Neuronal stem cell (in vitro differentiated cells): Measurements from ENCODE around the gene SGTA.

ENCODE experiments used
- DNase-seq: peaks from one replicate; pipeline ENCODE4 v3.0.0-alpha.2; 2013; ENCODE audit warnings: low spot score
- H2AFZ ChIP-seq: one replicate; pipeline ENCODE4 v1.6.1; 2013; ENCODE audit warnings: mild to moderate bottlenecking, low read length, inconsistent platforms
- H2AK5ac ChIP-seq: 2 replicates; pipeline ENCODE4 v1.6.1; 2013; ENCODE audit warnings: low read depth, mild to moderate bottlenecking, inconsistent platforms, low read length, moderate library complexity, mixed read lengths
- H2BK120ac ChIP-seq: 2 replicates; pipeline ENCODE4 v1.6.1; 2013; ENCODE audit warnings: low read depth, mild to moderate bottlenecking, inconsistent platforms, low read length, moderate library complexity, mixed read lengths
- H2BK12ac ChIP-seq: one replicate; pipeline ENCODE4 v1.6.1; 2013; ENCODE audit warnings: low read length, inconsistent platforms
- H2BK15ac ChIP-seq: 2 replicates; pipeline ENCODE4 v1.6.1; 2013; ENCODE audit warnings: mild to moderate bottlenecking, low read length, inconsistent platforms, mixed read lengths
- H2BK5ac ChIP-seq: one replicate; pipeline ENCODE4 v1.6.1; 2013; ENCODE audit warnings: inconsistent platforms, mild to moderate bottlenecking, low read length, moderate library complexity
- H3K14ac ChIP-seq: one replicate; pipeline ENCODE4 v1.6.1; 2013; ENCODE audit warnings: low read length, inconsistent platforms
- H3K18ac ChIP-seq: 2 replicates; pipeline ENCODE4 v1.6.1; 2013; ENCODE audit warnings: low read length, inconsistent platforms
- H3K23ac ChIP-seq: 2 replicates; pipeline ENCODE4 v1.6.1; 2013; ENCODE audit warnings: low read depth, mild to moderate bottlenecking, mixed read lengths, low read length, inconsistent platforms; ENCODE audit not compliant: poor library complexity
- H3K27ac ChIP-seq: replicated peaks from 3 replicates; pipeline ENCODE4 v1.5.1; 2013; ENCODE audit warnings: low read length, inconsistent platforms
- H3K27me3 ChIP-seq, 3 experiments: 2 replicates each; pipeline ENCODE4 v1.6.1; 2013; ENCODE audit warnings: low read length in 3 of 3, mild to moderate bottlenecking in 2 of 3, inconsistent platforms in 1 of 3, low read depth in 1 of 3, mixed read lengths in 1 of 3, moderate library complexity in 1 of 3; ENCODE audit not compliant: control insufficient read depth in 3 of 3, insufficient read depth in 3 of 3
- H3K36me3 ChIP-seq, 2 donors: replicated peaks in 1 of 2; 2 replicates each; pipeline ENCODE4 v1.6.1; 2013; ENCODE audit warnings: low read length in 2 of 2; ENCODE audit not compliant: control insufficient read depth in 2 of 2, insufficient read depth in 2 of 2
- H3K4ac ChIP-seq: 2 replicates; pipeline ENCODE4 v1.6.1; 2013; ENCODE audit warnings: inconsistent platforms, mild to moderate bottlenecking, low read length, moderate library complexity
- H3K4me1 ChIP-seq, 2 donors: 1 replicate in 1 of 2; 2 replicates in 1 of 2; pipeline ENCODE4 v1.6.1; 2013; ENCODE audit warnings: low read length in 2 of 2, low read depth in 1 of 2; ENCODE audit not compliant: control insufficient read depth in 2 of 2, insufficient read depth in 1 of 2
- H3K4me2 ChIP-seq: one replicate; pipeline ENCODE4 v1.6.1; 2013; ENCODE audit warnings: mild to moderate bottlenecking, low read length, inconsistent platforms; ENCODE audit not compliant: insufficient read depth, poor library complexity, severe bottlenecking
- H3K4me3 ChIP-seq, 2 donors: 2 replicates each; pipeline ENCODE4 v1.5.1; 2013; ENCODE audit warnings: low read length in 2 of 2, mild to moderate bottlenecking in 2 of 2, inconsistent platforms in 1 of 2, moderate library complexity in 1 of 2
- H3K79me1 ChIP-seq: one replicate; pipeline ENCODE4 v1.6.1; 2013; ENCODE audit warnings: low read depth, mild to moderate bottlenecking, inconsistent platforms, low read length, moderate library complexity
- H3K9ac ChIP-seq: one replicate; pipeline ENCODE4 v1.6.1; 2013; ENCODE audit warnings: mild to moderate bottlenecking, low read depth, low read length, inconsistent platforms; ENCODE audit not compliant: poor library complexity
- H3K9me3 ChIP-seq, 2 donors: replicated peaks in 1 of 2; 2 replicates each; pipeline versions ENCODE3 to v1.6.1; 2013; ENCODE audit warnings: low read length in 2 of 2, mild to moderate bottlenecking in 2 of 2, inconsistent platforms in 1 of 2, low read depth in 1 of 2, mixed read lengths in 1 of 2, moderate library complexity in 1 of 2; ENCODE audit not compliant: control insufficient read depth in 2 of 2, insufficient read depth in 1 of 2
- H4K8ac ChIP-seq: one replicate; pipeline ENCODE4 v1.6.1; 2013; ENCODE audit warnings: low read depth, mild to moderate bottlenecking, inconsistent platforms, low read length, moderate library complexity
- H4K91ac ChIP-seq: one replicate; pipeline ENCODE4 v1.6.1; 2013; ENCODE audit warnings: low read length, low read depth, mild to moderate bottlenecking, inconsistent platforms; ENCODE audit not compliant: poor library complexity
- WGBS, 2 donors: extraction: QIAGEN DNeasy Blood & Tissue Kit; methylation state at CpG; one replicate each; pipeline ENCODE4 v1.1.7; 2013; ENCODE audit warnings: missing lambda C conversion rate in 2 of 2, mixed read lengths in 1 of 2; ENCODE audit not compliant: insufficient read length in 2 of 2, insufficient replicate concordance in 1 of 2; ENCODE audit errors: extremely low coverage in 2 of 2; 5-methylcytosine and 5-hydroxymethylcytosine counted together

SGTA gene

GRCh38 chr19:2823646-2824045 lies 40.6 kb upstream of the SGTA start:
- Histone ChIP-seq H2AK5ac (no peak overlapping the region), H3K27ac (no peak overlapping the region), H3K14ac (peak overlapping the region; percentile 32), H2BK12ac (no peak overlapping the region), H3K4me2 (no peak overlapping the region), H3K79me1 (peaks cover 6% of the 10 kb centered on the region), H3K23ac (no peak overlapping the region), H3K18ac (no peak overlapping the region), H3K4ac (no peak overlapping the region), H3K9me3 (peaks cover 9 to 49% of the 10 kb centered on the region in 2 donors), H3K27me3 (no peaks in the 10 kb centered on the region), H3K36me3 (peaks cover 12 to 46% of the 10 kb centered on the region in 2 donors), H4K8ac (no peak overlapping the region), H2AFZ (no peak overlapping the region), H2BK120ac (no peak overlapping the region), H2BK15ac (no peak overlapping the region), H4K91ac (no peak overlapping the region), H3K4me1 (no peaks in the 10 kb centered on the region), H3K9ac (no peak overlapping the region), H3K4me3 (no peak overlapping the region), H2BK5ac (peak overlapping the region; percentile 21)
- no peak for DNase-seq
- no CpG with 5 or more reads among the region's 9 CpGs for WGBS, 2 donors

- Histone ChIP-seq H4K8ac (no peak overlapping the region), H3K4ac (no peak overlapping the region), H3K79me1 (peaks cover 6% of the 10 kb centered on the region), H3K9me3 (peaks cover 6 to 43% of the 10 kb centered on the region in 2 donors), H2BK5ac (no peak overlapping the region), H3K18ac (no peak overlapping the region), H3K14ac (no peak overlapping the region), H2BK12ac (no peak overlapping the region), H2BK15ac (no peak overlapping the region), H3K36me3 (peaks cover 8 to 38% of the 10 kb centered on the region in 2 donors), H3K27me3 (no peaks in the 10 kb centered on the region), H3K4me2 (no peak overlapping the region), H3K23ac (no peak overlapping the region), H2AFZ (no peak overlapping the region), H3K4me1 (no peaks in the 10 kb centered on the region), H3K9ac (no peak overlapping the region), H2BK120ac (no peak overlapping the region), H3K27ac (no peak overlapping the region), H4K91ac (no peak overlapping the region), H2AK5ac (no peak overlapping the region), H3K4me3 (no peak overlapping the region)
- WGBS, 2 donors: no CpG with 5 or more reads among the region's 5 CpGs
- DNase-seq: no peak
Observed at GRCh38 chr19:2822846-2823245, 39.8 kb upstream of the SGTA start.

GRCh38 chr19:2820112-2820702 lies 37.1 kb upstream of the SGTA start:
- H2BK15ac ChIP-seq: no peak overlapping the region
- no peak overlapping the region for H4K91ac ChIP-seq
- H3K27ac ChIP-seq: no peak overlapping the region
- H3K14ac ChIP-seq: peak overlapping the region; percentile 5
- H3K9me3 ChIP-seq: peaks cover 0 to 28% of the 10 kb centered on the region in 2 donors
- H3K4me3 ChIP-seq: peak overlapping the region; percentile 77 to 91
- H2BK5ac ChIP-seq: no peak overlapping the region
- H3K4me1 ChIP-seq: no peaks in the 10 kb centered on the region
- peaks cover 3 to 24% of the 10 kb centered on the region in 2 donors for H3K36me3 ChIP-seq
- H3K23ac ChIP-seq: peak overlapping the region; percentile 73
- H3K18ac ChIP-seq: peak overlapping the region; percentile 93
- H3K4me2 ChIP-seq: peak overlapping the region; percentile 82
- peak overlapping the region; percentile 83 for H3K9ac ChIP-seq
- H3K79me1 ChIP-seq: peaks cover 6% of the 10 kb centered on the region
- no peak overlapping the region for H4K8ac ChIP-seq
- no peaks in the 10 kb centered on the region for H3K27me3 ChIP-seq
- peak overlapping the region; percentile 94 for H2AFZ ChIP-seq
- no CpG with 5 or more reads among the region's 36 CpGs for WGBS, 2 donors
- DNase-seq: peak; percentile 35
- H3K4ac ChIP-seq: peak overlapping the region; percentile 19
- no peak overlapping the region for H2BK12ac ChIP-seq
- peak overlapping the region; percentile 79 for H2AK5ac ChIP-seq
- H2BK120ac ChIP-seq: no peak overlapping the region

- H2BK120ac ChIP-seq: no peak within 1 kb of the TSS
- H4K91ac ChIP-seq: no peak within 1 kb of the TSS
- no peak within 1 kb of the TSS for H3K27ac ChIP-seq
- peak within 1 kb of the TSS; percentile 19 for H3K4ac ChIP-seq
- no peak within 1 kb of the TSS for H4K8ac ChIP-seq
- H2BK15ac ChIP-seq: no peak within 1 kb of the TSS
- WGBS, 2 donors: no CpG with 5 or more reads among the region's 64 CpGs
- no peaks in the 10 kb centered on the region for H3K27me3 ChIP-seq
- peaks cover 6% of the 10 kb centered on the region for H3K79me1 ChIP-seq
- H2AFZ ChIP-seq: peak within 1 kb of the TSS; percentile 94
- no peak within 1 kb of the TSS for H2BK12ac ChIP-seq
- peaks cover 0 to 26% of the 10 kb centered on the region in 2 donors for H3K9me3 ChIP-seq
- no peak within 1 kb of the TSS for H2BK5ac ChIP-seq
- H3K36me3 ChIP-seq: peaks cover 4 to 27% of the 10 kb centered on the region in 2 donors
- H3K14ac ChIP-seq: peak within 1 kb of the TSS; percentile 5
- no peaks in the 10 kb centered on the region for H3K4me1 ChIP-seq
- peak within 1 kb of the TSS; percentile 93 for H3K18ac ChIP-seq
- peak; percentile 96 for DNase-seq
- peak within 1 kb of the TSS; percentile 73 for H3K23ac ChIP-seq
- H3K4me3 ChIP-seq: peak within 1 kb of the TSS; percentile 77 to 91
- peak within 1 kb of the TSS; percentile 79 for H2AK5ac ChIP-seq
- H3K4me2 ChIP-seq: peak within 1 kb of the TSS; percentile 82
- peak within 1 kb of the TSS; percentile 83 for H3K9ac ChIP-seq
Observed at GRCh38 chr19:2819540-2820111, 36.6 kb upstream of the SGTA start, which contains the start of gene ZNF554. Gene ZNF554, plus strand, starts transcription at chr19:2819868. Its CDS starts 204 bp downstream, at chr19:2820072.
